Loucy (cell line): ENCODE results near the gene EIF4G3.

Experiments used
- CTCF ChIP-seq: fragments of 200-600 bp; sonication (generic); conservative IDR thresholded peaks from 2 replicates; pipeline ENCODE4 v1.5.1; 2014; ENCODE audit warnings: mild to moderate bottlenecking, antibody characterized with exemption, low read length
- EZH2phosphoT487 ChIP-seq: fragments of 200-600 bp; IDR thresholded peaks from 2 replicates; pipeline ENCODE4 v1.6.1; 2018; ENCODE audit warnings: antibody characterized with exemption, mild to moderate bottlenecking, moderate library complexity, borderline replicate concordance

GRCh38 chr1:21189906-21190500 is 13.3 kb upstream of the EIF4G3 start:
- TF ChIP-seq CTCF (no peak), EZH2phosphoT487 (no peak)
